ENCODE measurements around the gene HHAT. TPM values are rescaled to one million over a fixed set of nuclear protein-coding genes. Genes with fewer than 3 reads are reported as not detected.

Gene HHAT
- total and polyA plus RNA-seq, 2 of the 13 experiments (the other 11 are each of a cell fraction or from before 2014, with no cell fraction given): 2.6 to 4.9 TPM

- 40% methylated on average over 3 of the region's 3 CpGs for WGBS (ENCODE audit: low lambda C conversion rate)
- no peak overlapping the region for H3K4me3 ChIP-seq (replicated peaks in 1 of 3; ENCODE audit: insufficient read depth in 1 of 3, low read depth in 2 of 3, low read length in 3 of 3)
- no peaks in the 10 kb centered on the region for H4K20me1 ChIP-seq (ENCODE audit: insufficient read depth, low read length)
- no peaks in the 10 kb centered on the region for H3K9me3 ChIP-seq (ENCODE audit: low read length)
- H3K9ac ChIP-seq (ENCODE audit: insufficient read depth, low read depth, low read length): no peak overlapping the region
- BruUV-seq (replicated peaks): no TSS peak
- no peak overlapping the region for H2AFZ ChIP-seq (ENCODE audit: low read length)
- ChIA-PET POLR2A (no interaction called here), CTCF (ENCODE audit: low intra/inter-chr PET ratio, low total read pairs) (no interaction called here)
- intact Hi-C loops (cut with micrococcal nuclease; ENCODE audit: unreplicated experiment) (no loop called here), in situ Hi-C loops (cut with HindIII; ENCODE audit: extremely low pct_ligation_motif_present, low pct_unique_long_range_greater_than_20kb) (no loop called here)
- H3K27me3 ChIP-seq (ENCODE audit: control insufficient read depth in 1 of 2, insufficient read depth in 2 of 2, low read length in 2 of 2): no peaks in the 10 kb centered on the region
- H3K27ac ChIP-seq (ENCODE audit: extremely low read length, insufficient read depth, low read length): no peak overlapping the region
- H3K36me3 ChIP-seq (replicated peaks in 1 of 2; ENCODE audit: control insufficient read depth in 1 of 2, insufficient read depth in 2 of 2, low read length in 2 of 2): no peaks in the 10 kb centered on the region
- H3K79me2 ChIP-seq (ENCODE audit: insufficient read depth, low read length): no peaks in the 10 kb centered on the region
- DNase-seq (ENCODE audit: low spot score): no peak
- ATAC-seq: no peak
- H3K4me2 ChIP-seq (ENCODE audit: low read depth, low read length): no peak overlapping the region
- TF ChIP-seq CBX2 (IDR thresholded peaks at IDR 0.05; ENCODE audit: low read depth, low read length) (no peak), CBX2 (CRISPR knock-in tag; IDR thresholded peaks at IDR 0.05; ENCODE audit: low read depth) (no peak), ZNF891 (CRISPR knock-in tag; IDR thresholded peaks at IDR 0.05) (no peak), GATA4 (IDR thresholded peaks at IDR 0.05; ENCODE audit: borderline replicate concordance, low read depth) (no peak), SP4 (CRISPR knock-in tag; IDR thresholded peaks at IDR 0.05) (no peak), EHMT2 (IDR thresholded peaks at IDR 0.05; ENCODE audit: borderline replicate concordance, low read depth, low read length) (no peak), POGZ (CRISPR knock-in tag; IDR thresholded peaks at IDR 0.05) (no peak), ZNF263 (CRISPR knock-in tag; IDR thresholded peaks at IDR 0.05) (no peak), ZFYVE20 (CRISPR knock-in tag; IDR thresholded peaks at IDR 0.05; ENCODE audit: borderline replicate concordance, low read depth) (no peak), IKZF1 (IDR thresholded peaks at IDR 0.05) (no peak), ZNF788 (CRISPR knock-in tag; IDR thresholded peaks at IDR 0.05; ENCODE audit: borderline replicate concordance) (no peak), MED1 (CRISPR knock-in tag; IDR thresholded peaks at IDR 0.05) (no peak), ZNF883 (CRISPR knock-in tag; IDR thresholded peaks at IDR 0.05; ENCODE audit: not compliant biosample characterization) (no peak), SMAD9 (CRISPR knock-in tag; IDR thresholded peaks at IDR 0.05) (no peak), BHLHE40 (IDR thresholded peaks at IDR 0.05; ENCODE audit: low read length) (no peak), BCL6 (CRISPR knock-in tag; IDR thresholded peaks at IDR 0.05) (no peak), PTBP1 (IDR thresholded peaks at IDR 0.05; ENCODE audit: low read depth, low read length, poor library complexity, severe bottlenecking) (no peak), ZNF160 (CRISPR knock-in tag; IDR thresholded peaks at IDR 0.05) (no peak)
- TF ChIP-seq, protein P1, sequence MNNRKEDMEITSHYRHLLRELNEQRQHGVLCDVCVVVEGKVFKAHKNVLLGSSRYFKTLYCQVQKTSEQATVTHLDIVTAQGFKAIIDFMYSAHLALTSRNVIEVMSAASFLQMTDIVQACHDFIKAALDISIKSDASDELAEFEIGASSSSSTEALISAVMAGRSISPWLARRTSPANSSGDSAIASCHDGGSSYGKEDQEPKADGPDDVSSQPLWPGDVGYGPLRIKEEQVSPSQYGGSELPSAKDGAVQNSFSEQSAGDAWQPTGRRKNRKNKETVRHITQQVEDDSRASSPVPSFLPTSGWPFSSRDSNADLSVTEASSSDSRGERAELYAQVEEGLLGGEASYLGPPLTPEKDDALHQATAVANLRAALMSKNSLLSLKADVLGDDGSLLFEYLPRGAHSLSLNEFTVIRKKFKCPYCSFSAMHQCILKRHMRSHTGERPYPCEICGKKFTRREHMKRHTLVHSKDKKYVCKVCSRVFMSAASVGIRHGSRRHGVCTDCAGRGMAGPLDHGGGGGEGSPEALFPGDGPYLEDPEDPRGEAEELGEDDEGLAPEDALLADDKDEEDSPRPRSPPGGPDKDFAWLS (CRISPR knock-in tag; IDR thresholded peaks at IDR 0.05; ENCODE audit: borderline replicate concordance): no peak
- FAIRE-seq: no peak
- no peaks in the 10 kb centered on the region for H3K4me1 ChIP-seq (ENCODE audit: insufficient read depth, low read length)
Observed at GRCh38 chr1:210516092-210516656, 187.5 kb downstream of the HHAT start.
